Measurements from ENCODE around the gene SLC25A25. TPM values are rescaled to one million over a fixed set of nuclear protein-coding genes. Genes with fewer than 3 reads are reported as not detected.
A peak's percentile ranks its signal among the peaks of the same experiment; 100 is the strongest.
"Not testable (repeated sequence)": the region's sequence is repeated elsewhere in the genome, so short reads cannot be mapped to it uniquely, and the experiment has no call there.

The SLC25A25 gene
- total RNA-seq (2014; rRNA removed), result 24.9 and 25.2 TPM in 2 replicates
- 11.2 TPM for polyA plus RNA-seq (2012)

DNA sequence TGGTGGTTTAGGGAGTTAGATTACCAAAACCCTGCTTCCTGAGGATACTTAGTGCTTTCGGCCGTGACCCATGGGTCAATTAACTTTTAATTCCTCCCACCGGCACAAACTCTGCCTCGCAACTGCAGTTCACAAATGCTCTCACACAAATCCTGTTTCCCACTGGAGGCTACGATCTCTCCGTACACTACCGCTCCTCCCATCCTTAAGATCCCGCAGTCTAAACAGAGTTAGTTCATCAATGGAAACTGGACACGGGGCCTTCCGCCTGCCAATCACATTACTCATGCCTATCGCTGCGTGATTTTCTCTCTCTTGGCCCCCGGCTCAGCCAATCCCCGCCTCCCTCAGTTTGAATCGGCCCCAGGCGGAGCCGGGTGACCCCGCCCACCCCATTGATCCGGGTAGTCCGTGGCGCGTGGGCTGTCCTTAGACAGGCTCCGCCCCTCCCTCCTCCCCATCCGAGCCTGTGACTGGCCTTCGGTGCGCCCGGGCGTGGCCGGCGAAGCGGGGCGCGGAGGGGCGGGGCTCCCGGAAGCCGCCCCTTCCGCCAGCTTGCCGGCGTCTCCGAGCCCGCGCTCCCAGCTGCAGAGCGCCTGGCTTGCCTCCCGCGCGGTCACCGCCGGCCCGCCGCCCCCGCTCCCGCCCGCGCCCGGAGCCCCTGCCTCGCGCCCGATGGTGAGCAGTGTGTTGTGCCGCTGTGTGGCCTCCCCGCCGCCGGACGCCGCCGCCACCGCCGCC, at the start of gene SLC25A25:
TSS of gene SLC25A25 (plus strand) at position 588 of the 741 bp plus-strand sequence. CDS start at position 676, 88 bp downstream.
- peak; percentile 98 for DNase-seq (ENCODE audit: low read depth)

- DNase-seq (ENCODE audit: low read depth), result no peak
Observed at GRCh38 chr9:128020692-128021091, 47.3 kb upstream of the SLC25A25 start.

- DNase-seq (ENCODE audit: low read depth), result no peak
Observed at GRCh38 chr9:128021098-128021497, 46.9 kb upstream of the SLC25A25 start.

DNA sequence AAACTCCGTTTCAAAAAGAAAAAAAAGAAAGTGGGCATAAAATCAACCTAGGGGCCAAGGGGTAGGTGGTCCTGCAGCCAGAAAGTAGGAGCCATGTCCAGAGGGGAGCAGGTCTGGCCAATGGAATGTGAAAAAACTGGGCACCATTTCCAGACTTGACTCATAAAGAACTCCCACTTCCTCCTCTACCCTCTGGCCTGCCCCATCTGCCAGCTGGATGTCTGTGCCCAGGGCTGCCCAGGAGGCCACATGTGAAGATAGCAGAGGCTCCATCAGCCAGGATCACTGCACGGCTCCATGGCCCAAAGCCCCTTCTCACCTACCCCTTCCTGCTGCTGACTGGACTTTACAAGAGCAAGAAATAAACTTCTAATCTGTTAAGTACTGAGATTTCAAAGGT, 45.1 kb upstream of the SLC25A25 start:
- no peak for DNase-seq (ENCODE audit: low read depth)

GRCh38 chr9:128023671-128024070, 44.4 kb upstream of the SLC25A25 start:
- DNase-seq (ENCODE audit: low read depth), result not testable (repeated sequence)

- DNase-seq (ENCODE audit: low read depth), result no peak
Observed at GRCh38 chr9:128024761-128025308, 43.2 kb upstream of the SLC25A25 start.

DNA sequence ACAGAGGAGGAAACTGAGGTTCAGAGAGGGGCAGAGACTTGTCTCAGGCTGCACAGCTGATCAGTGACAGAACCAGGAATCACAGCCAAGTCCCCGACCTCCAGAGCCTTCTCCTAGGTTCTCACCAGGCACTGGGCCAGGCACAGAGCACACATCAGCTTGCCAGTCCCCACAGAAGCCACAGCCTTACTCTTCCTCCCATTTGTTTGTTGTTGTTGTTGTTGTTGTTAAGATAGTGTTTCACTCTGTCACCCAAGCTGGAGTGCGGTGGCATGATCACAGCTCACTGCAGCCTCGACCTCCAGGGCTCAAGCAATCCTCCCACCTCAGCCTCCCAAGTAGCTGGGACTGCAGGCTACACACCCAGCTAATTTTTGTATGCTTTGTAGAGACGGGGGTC, 42.3 kb upstream of the SLC25A25 start:
- DNase-seq (ENCODE audit: low read depth), result no peak

- no peak for DNase-seq (ENCODE audit: low read depth)
Observed at GRCh38 chr9:128026255-128026772, 41.7 kb upstream of the SLC25A25 start.

DNA sequence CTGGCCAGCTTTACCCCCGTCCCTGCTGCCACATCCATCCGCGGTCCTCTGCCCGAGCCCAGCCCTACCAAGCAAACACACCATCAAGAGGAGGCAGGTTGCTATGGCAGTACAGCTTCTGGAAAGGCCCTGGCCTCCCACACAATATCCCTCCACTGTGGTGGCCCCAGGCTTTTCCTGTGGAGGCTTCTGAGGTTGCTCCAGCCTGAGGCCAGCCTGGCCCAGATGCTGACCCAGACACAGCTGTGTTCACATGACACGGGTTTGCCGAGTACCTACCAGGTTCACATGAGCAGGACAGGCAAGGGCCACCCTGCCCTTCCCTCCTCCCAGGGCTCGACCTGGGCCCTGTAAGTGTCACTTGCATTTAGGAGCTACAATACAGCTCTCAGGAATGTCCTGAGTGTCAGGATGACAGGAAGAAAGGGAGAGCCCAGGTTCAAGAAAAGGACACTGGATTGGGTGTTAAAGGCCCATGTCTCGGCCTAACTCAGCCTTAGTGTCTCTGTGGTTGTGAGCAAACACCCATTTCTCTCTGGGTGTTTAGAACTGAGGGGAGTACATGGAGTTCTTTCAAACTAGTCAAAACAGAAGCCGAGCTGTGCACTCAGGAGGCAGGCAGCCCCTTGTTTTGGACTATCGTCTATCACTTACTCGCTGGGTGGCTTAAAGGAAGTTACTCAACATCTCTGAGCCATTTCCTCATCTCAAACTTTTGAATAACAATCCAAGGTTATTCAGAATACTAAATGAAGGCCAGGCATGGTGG, 41.1 kb upstream of the SLC25A25 start:
- DNase-seq (ENCODE audit: low read depth), result no peak

DNA sequence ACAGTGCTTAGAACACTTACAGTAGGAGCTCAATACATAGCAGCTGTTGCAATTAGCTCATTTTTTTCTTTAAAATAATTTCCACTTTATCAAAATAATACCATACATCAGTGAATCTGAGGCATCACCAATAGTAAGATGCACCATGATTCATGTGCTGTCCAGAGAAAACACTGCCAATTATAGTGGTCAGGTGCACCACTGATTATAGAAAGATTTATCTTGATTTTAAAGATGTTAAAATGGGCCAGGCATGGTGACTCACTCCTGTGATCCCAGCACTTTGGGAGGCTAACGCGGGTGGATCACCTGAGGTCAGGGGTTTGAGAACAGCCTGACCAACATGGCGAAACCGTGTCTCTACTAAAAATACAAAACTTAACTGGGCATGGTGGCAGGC, 40.3 kb upstream of the SLC25A25 start:
- no peak for DNase-seq (ENCODE audit: low read depth)

DNA sequence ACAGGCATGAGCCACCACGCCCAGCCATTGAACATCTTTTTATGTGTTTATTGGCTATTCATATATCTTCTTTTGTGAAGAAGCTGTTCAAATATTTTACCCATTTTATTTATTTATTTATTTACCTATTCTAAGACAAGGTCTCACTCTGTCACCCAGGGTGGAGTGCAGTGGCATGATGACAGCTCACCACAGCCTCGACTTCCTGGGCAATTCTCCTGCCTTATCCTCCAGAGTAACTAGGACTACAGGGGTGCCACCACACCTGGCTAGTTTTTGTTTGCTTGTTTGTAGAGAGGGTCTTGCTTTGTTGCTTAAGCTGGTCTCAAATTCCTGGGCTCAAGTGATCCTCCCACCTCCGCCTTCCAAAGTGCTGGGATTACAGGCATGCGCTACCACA, 34.4 kb upstream of the SLC25A25 start:
- DNase-seq (ENCODE audit: low read depth), result no peak

DNA sequence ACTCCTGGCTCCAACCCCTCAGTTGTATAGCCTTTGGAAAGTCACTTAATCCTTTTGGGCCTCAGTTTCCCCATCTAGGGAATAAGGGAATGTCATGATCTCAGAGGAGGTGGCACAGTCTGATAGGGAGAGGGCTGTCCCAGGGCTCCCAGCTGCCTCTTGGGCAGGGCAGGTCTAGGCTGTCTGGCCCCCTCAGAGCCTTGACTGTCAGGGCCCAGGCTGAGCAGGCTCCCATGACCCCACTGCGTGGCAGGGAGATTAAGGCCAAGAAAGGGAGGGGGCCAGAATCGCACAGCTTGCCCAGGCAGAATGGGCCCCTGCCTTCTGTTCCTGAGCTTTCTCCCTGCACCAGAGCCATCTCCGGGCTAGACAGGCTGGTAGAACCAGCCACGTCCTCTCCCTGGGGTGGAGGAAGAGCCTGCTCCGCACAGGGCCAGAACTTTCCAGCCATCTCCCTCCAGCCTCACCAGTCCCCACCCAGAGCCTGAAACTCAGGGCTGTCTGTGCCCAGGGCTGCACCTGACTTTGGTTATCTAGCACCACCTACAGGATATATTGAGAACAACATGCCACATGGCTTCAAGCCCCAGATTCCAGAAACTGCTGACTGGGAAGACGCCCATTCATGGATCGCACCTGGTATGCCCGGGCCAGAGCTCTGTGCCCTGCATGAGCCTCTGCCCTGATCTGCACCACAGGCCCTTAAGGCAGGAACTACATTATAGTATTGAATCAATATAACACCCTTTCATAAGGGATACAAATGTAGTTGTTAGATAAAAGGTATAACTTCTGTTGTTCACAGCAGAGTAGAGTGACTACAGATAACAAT, 33.0 kb upstream of the SLC25A25 start:
- peak; percentile 62 for DNase-seq (ENCODE audit: low read depth)

DNA sequence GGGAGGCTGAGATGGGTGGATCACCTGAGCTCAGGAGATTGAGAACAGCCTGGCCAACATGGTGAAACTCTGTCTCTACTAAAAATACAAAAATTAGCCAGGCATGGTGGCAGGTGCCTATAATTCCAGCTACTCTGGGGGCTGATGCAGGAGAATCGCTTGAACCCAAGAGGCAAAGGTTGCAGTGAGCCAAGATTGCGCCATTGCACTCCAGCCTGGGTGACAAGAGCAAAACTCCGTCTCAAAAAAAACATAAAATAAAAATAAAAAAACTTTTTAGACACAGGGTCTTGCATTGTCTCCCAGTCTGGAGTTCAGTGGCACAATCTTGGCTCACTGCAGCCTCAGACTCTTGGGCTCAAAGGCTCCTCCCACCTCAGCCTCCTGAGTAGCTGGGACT, 31.5 kb upstream of the SLC25A25 start:
- not testable (repeated sequence) for DNase-seq (ENCODE audit: low read depth)

- DNase-seq (ENCODE audit: low read depth), result not testable (repeated sequence)
Observed at GRCh38 chr9:128040783-128041182, 27.2 kb upstream of the SLC25A25 start.

- no peak for DNase-seq (ENCODE audit: low read depth)
Observed at GRCh38 chr9:128042043-128042442, 26.0 kb upstream of the SLC25A25 start.

DNA sequence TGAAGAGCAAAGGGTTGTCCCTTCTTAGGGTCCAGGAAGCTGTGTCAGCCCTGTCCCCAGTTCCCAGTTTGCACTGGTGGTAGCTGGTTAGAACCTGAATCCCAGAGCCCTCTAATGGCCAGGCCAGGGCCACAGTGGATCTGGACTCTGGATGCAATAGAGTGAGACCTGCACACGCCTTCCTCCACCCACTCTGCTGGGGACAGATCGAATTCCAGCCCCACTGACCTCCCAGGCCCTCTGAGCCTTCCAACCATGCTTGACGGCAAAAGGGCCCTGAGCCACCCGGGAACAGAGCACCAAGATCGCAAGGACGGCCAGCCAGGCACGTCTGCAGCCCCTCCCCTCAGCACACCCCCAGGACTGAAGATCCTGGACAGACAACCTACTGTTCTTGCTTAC, 24.6 kb upstream of the SLC25A25 start:
- DNase-seq (ENCODE audit: low read depth), result no peak

DNA sequence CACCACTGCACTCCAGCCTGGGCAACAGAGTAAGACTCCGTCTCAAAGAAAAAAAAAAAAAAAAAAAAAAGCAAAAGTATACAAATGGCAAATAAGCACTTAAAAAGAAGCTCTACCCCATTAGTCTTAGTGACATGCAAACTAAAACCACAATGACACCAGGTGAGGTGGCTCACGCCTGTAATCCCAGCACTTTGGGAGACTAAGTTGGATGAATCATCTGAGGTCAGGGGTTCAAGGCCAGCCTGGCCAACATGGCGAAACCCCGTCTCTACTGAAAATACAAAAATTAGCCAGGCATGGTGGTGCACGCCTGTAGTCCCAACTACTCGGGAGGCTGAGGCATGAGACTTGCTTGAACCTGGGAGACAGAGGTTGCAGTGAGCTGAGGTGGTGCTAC, 22.6 kb upstream of the SLC25A25 start:
- not testable (repeated sequence) for DNase-seq (ENCODE audit: low read depth)

GRCh38 chr9:128045831-128046230, 22.2 kb upstream of the SLC25A25 start:
- no peak for DNase-seq (ENCODE audit: low read depth)

DNA sequence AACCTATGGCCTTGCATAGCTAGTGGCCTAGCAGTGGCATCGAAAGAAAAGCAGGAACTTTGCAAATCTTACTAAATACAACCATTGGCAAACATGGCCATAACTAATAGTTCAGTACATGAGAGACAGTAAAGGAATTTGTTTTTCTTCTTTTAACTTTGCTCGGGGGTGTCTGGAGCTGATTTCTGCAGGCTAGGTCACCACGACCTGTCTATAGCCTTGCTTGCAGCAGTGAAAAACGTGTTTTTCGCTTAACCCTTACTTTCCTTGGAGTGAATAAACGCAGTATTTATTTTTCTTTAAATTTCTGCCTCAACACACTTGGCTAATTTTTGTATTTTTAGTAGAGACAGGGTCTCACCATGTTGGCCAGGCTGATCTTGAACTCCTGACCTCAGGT, 20.8 kb upstream of the SLC25A25 start:
- DNase-seq (ENCODE audit: low read depth), result no peak

DNA sequence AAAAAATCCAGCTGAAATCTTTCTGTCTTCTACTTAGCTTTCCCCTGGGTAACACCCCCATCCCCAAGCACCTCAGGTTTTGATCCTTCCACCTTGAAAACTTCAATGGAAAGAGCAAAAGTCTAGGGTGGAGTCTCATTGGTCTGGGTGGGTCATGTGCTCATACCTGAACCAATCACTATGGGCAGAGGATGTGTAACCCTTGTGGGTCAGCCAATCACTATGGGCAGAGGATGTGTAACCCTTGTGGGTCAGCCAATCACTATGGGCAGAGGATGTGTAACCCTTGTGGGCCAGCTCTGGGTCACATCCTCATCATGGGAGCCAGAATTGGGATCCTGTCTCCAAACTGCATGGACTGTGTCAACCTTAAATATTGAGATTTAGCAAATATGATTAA, 19.4 kb upstream of the SLC25A25 start:
- no peak for DNase-seq (ENCODE audit: low read depth)

DNA sequence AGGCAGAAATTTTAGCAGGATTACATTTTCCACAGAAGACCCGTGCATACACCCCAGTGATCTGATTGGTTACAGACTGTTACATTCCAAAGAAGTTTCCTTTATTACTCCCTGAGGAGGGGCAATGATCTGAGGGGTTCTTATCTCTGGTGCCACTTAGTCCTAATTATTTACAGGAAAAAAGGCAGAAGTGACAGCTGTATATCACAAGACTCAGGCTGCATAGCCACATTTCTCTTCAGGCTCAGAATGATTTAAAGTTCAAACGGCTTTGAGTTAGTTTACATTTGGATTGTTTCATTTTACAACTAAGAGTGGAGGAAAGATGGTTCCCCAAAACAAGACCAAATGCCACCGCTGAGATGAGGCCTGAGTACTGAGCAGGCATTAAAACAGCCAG, 18.2 kb upstream of the SLC25A25 start:
- DNase-seq (ENCODE audit: low read depth), result no peak

Measured in LHCN-M2 (cell line).